ENCODE measurements around the gene PTGES3.

Gene PTGES3

GRCh38 chr12:56723352-56723751, 35.3 kb upstream of the PTGES3 start (continued):
- no peak for TF ChIP-seq CREB5 (CRISPR knock-in tag; IDR thresholded peaks at IDR 0.05; ENCODE audit: low read depth)

- no peak for ATAC-seq
- no peak for TF ChIP-seq PATZ1 (CRISPR knock-in tag; IDR thresholded peaks at IDR 0.05; ENCODE audit: borderline replicate concordance)
- no peak for TF ChIP-seq GLIS3 (CRISPR knock-in tag; IDR thresholded peaks at IDR 0.05)
- TF ChIP-seq ZFP30 (CRISPR knock-in tag; IDR thresholded peaks at IDR 0.05) = no peak
- TF ChIP-seq TCF4 (CRISPR knock-in tag; IDR thresholded peaks at IDR 0.05; ENCODE audit: borderline replicate concordance) = no peak
- no peak for TF ChIP-seq ESRRG (CRISPR knock-in tag; IDR thresholded peaks at IDR 0.05)
- no peak for TF ChIP-seq BACH2 (CRISPR knock-in tag; IDR thresholded peaks at IDR 0.05; ENCODE audit: borderline replicate concordance)
- no peak for TF ChIP-seq OSR1 (CRISPR knock-in tag; IDR thresholded peaks at IDR 0.05)
- TF ChIP-seq PPARA (CRISPR knock-in tag; IDR thresholded peaks at IDR 0.05; ENCODE audit: borderline replicate concordance) = no peak
- no peak for TF ChIP-seq POU6F1 (CRISPR knock-in tag; IDR thresholded peaks at IDR 0.05; ENCODE audit: borderline replicate concordance, low read depth)
Measured at GRCh38 chr12:56722832-56723231, 34.7 kb upstream of the PTGES3 start.

GRCh38 chr12:56721721-56722120, 33.6 kb upstream of the PTGES3 start:
- ATAC-seq = no peak
- TF ChIP-seq GLIS3 (CRISPR knock-in tag; IDR thresholded peaks at IDR 0.05) = no peak
- TF ChIP-seq CSDC2 (CRISPR knock-in tag; IDR thresholded peaks at IDR 0.05) = no peak
- TF ChIP-seq TSHZ2 (CRISPR knock-in tag; IDR thresholded peaks at IDR 0.05) = no peak
- no peak for TF ChIP-seq ZNF70 (CRISPR knock-in tag; IDR thresholded peaks at IDR 0.05)
- no peak for TF ChIP-seq BACH2 (CRISPR knock-in tag; IDR thresholded peaks at IDR 0.05; ENCODE audit: borderline replicate concordance)

- ATAC-seq = no peak
- TF ChIP-seq PPARA (CRISPR knock-in tag; IDR thresholded peaks at IDR 0.05; ENCODE audit: borderline replicate concordance) (no peak), GLIS3 (CRISPR knock-in tag; IDR thresholded peaks at IDR 0.05) (no peak), BACH2 (CRISPR knock-in tag; IDR thresholded peaks at IDR 0.05; ENCODE audit: borderline replicate concordance) (no peak), OSR1 (CRISPR knock-in tag; IDR thresholded peaks at IDR 0.05) (no peak), CSDC2 (CRISPR knock-in tag; IDR thresholded peaks at IDR 0.05) (no peak), TSHZ2 (CRISPR knock-in tag; IDR thresholded peaks at IDR 0.05) (no peak), PATZ1 (CRISPR knock-in tag; IDR thresholded peaks at IDR 0.05; ENCODE audit: borderline replicate concordance) (no peak), ISL1 (CRISPR knock-in tag; IDR thresholded peaks at IDR 0.05) (no peak), ARNTL (CRISPR knock-in tag; IDR thresholded peaks at IDR 0.05; ENCODE audit: borderline replicate concordance, low read depth) (no peak), ZFP3 (CRISPR knock-in tag; IDR thresholded peaks at IDR 0.05) (no peak), ESRRG (CRISPR knock-in tag; IDR thresholded peaks at IDR 0.05) (no peak), ZNF8 (CRISPR knock-in tag; IDR thresholded peaks at IDR 0.05) (no peak), ZNF70 (CRISPR knock-in tag; IDR thresholded peaks at IDR 0.05) (no peak), SNAI2 (CRISPR knock-in tag; IDR thresholded peaks at IDR 0.05) (no peak), ZFP30 (CRISPR knock-in tag; IDR thresholded peaks at IDR 0.05) (no peak), RARB (CRISPR knock-in tag; IDR thresholded peaks at IDR 0.05) (no peak)
Measured at GRCh38 chr12:56721216-56721615, 33.1 kb upstream of the PTGES3 start.
